HL-60 (cell line): ENCODE data around the gene STAT5B.
A peak's percentile ranks its signal among the peaks of the same experiment; 100 is the strongest.

ENCODE experiments used
- DNase-seq, 2 experiments: peaks; one replicate each; pipeline ENCODE4 v3.0.0-alpha.2; 2010 to 2020; ENCODE audit warnings: low read depth in 1 of 2, low spot score in 1 of 2
- H3K27ac ChIP-seq: fragments of 250-450 bp; sonication (Bioruptor Pico); replicated peaks from 2 replicates; pipeline ENCODE4 v1.5.1; 2020; ENCODE audit warnings: mild to moderate bottlenecking, moderate library complexity
- H3K27me3 ChIP-seq: fragments of 250-450 bp; sonication (Bioruptor Pico); 2 replicates; pipeline ENCODE4 v1.5.1; 2021; ENCODE audit warnings: mild to moderate bottlenecking, moderate library complexity; ENCODE audit not compliant: insufficient read depth, poor library complexity, severe bottlenecking
- H3K4me3 ChIP-seq: replicated peaks from 2 replicates; pipeline ENCODE4 v1.5.1; 2011; ENCODE audit warnings: mild to moderate bottlenecking, control low read depth, low read length; ENCODE audit not compliant: insufficient read depth
- GABPA ChIP-seq: IDR thresholded peaks from 2 replicates; pipeline ENCODE4 v1.6.1; 2012; ENCODE audit warnings: low read depth
- POLR2AphosphoS5 ChIP-seq: IDR thresholded peaks from 2 replicates; pipeline ENCODE4 v1.6.1; 2012; ENCODE audit warnings: low read depth
- SPI1 ChIP-seq: IDR thresholded peaks from 2 replicates; pipeline ENCODE4 v1.6.1; 2012; ENCODE audit warnings: low read depth, mild to moderate bottlenecking, borderline replicate concordance
- TF ChIP-seq, protein P1 (sequence below): IDR thresholded peaks from one replicate; pipeline ENCODE4 v1.5.1; 2011; ENCODE audit warnings: low read length, control low read depth, inconsistent platforms; ENCODE audit not compliant: insufficient read depth
- TF ChIP-seq, protein P2 (sequence below): IDR thresholded peaks from 2 replicates; pipeline ENCODE4 v1.6.1; 2012; ENCODE audit warnings: low read depth; ENCODE audit not compliant: insufficient replicate concordance

The STAT5B gene

GRCh38 chr17:42180922-42181850 is 95.0 kb downstream of the STAT5B start, which contains the start of gene KCNH4:
Gene KCNH4, minus strand, starts transcription at chr17:42181142. Its CDS starts 197 bp downstream, at chr17:42180945.
- Histone ChIP-seq H3K27me3 (no peaks in the 10 kb centered on the region), H3K4me3 (peak within 1 kb of the TSS; percentile 61), H3K27ac (no peak within 1 kb of the TSS)
- peak; percentile 92 to 94 for DNase-seq
- TF ChIP-seq, protein P1, sequence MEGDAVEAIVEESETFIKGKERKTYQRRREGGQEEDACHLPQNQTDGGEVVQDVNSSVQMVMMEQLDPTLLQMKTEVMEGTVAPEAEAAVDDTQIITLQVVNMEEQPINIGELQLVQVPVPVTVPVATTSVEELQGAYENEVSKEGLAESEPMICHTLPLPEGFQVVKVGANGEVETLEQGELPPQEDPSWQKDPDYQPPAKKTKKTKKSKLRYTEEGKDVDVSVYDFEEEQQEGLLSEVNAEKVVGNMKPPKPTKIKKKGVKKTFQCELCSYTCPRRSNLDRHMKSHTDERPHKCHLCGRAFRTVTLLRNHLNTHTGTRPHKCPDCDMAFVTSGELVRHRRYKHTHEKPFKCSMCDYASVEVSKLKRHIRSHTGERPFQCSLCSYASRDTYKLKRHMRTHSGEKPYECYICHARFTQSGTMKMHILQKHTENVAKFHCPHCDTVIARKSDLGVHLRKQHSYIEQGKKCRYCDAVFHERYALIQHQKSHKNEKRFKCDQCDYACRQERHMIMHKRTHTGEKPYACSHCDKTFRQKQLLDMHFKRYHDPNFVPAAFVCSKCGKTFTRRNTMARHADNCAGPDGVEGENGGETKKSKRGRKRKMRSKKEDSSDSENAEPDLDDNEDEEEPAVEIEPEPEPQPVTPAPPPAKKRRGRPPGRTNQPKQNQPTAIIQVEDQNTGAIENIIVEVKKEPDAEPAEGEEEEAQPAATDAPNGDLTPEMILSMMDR = peak; percentile 73
- no peak for TF ChIP-seq SPI1

DNA sequence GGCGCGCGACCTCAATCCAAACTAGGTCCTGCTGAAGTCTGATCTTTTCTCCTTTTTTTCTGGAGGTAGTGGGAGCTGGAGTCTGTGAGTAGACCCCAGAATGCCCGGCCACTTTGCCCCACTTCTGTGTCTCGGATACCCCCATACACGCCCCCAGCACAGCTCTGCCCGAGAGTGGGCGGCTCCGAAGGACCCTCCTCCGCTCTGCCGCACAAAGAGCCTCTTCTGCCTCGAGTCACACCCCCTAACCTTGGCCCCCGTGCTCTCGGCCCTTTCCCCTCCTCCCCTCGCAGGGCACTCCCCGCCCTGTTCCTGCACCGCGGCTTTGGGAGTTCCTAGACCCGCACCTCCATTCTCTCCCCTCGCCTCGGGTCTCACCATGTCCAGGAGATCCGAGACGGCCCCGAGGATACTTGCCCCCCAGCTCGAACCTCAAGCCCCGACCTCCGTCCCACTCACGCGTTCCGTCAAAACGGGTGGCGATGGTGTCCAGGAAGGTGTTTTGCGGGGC is 95.7 kb downstream of the STAT5B start:
- no peak for DNase-seq
- H3K27ac ChIP-seq = no peak overlapping the region
- no peak for TF ChIP-seq SPI1
- H3K27me3 ChIP-seq = no peaks in the 10 kb centered on the region
- H3K4me3 ChIP-seq = peak overlapping the region; percentile 61

GRCh38 chr17:42179911-42180410 is 96.2 kb downstream of the STAT5B start:
- H3K27me3 ChIP-seq = no peaks in the 10 kb centered on the region
- H3K27ac ChIP-seq = no peak overlapping the region
- no peak overlapping the region for H3K4me3 ChIP-seq
- no peak for TF ChIP-seq SPI1
- no peak for TF ChIP-seq GABPA
- TF ChIP-seq, protein P2, sequence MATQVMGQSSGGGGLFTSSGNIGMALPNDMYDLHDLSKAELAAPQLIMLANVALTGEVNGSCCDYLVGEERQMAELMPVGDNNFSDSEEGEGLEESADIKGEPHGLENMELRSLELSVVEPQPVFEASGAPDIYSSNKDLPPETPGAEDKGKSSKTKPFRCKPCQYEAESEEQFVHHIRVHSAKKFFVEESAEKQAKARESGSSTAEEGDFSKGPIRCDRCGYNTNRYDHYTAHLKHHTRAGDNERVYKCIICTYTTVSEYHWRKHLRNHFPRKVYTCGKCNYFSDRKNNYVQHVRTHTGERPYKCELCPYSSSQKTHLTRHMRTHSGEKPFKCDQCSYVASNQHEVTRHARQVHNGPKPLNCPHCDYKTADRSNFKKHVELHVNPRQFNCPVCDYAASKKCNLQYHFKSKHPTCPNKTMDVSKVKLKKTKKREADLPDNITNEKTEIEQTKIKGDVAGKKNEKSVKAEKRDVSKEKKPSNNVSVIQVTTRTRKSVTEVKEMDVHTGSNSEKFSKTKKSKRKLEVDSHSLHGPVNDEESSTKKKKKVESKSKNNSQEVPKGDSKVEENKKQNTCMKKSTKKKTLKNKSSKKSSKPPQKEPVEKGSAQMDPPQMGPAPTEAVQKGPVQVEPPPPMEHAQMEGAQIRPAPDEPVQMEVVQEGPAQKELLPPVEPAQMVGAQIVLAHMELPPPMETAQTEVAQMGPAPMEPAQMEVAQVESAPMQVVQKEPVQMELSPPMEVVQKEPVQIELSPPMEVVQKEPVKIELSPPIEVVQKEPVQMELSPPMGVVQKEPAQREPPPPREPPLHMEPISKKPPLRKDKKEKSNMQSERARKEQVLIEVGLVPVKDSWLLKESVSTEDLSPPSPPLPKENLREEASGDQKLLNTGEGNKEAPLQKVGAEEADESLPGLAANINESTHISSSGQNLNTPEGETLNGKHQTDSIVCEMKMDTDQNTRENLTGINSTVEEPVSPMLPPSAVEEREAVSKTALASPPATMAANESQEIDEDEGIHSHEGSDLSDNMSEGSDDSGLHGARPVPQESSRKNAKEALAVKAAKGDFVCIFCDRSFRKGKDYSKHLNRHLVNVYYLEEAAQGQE = peak; percentile 95
- TF ChIP-seq POLR2AphosphoS5 = no peak
- TF ChIP-seq, protein P1 = no peak
- peak in 1 of 2 experiments; percentile 32 for DNase-seq

DNA sequence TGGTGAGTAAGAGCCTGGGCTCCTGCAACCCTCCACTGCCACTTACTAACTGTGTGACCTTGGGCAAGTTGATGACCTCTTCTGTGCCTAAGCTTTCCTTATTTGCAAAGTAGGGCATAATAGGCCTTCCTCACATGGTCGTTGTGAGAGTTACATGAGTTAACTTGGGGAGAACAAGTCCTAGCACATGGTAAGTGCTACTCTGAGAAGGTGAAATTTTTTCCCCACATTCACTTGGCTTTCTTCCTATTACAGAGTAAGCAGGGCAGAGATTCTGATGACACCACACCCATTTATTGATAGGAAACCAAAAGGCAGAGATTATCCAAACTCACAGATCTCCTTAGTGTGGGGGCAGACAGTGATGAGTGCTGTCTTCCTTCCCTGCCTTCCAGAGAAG is 96.9 kb downstream of the STAT5B start:
- H3K4me3 ChIP-seq = no peak overlapping the region
- H3K27ac ChIP-seq = no peak overlapping the region
- no peak for DNase-seq
- H3K27me3 ChIP-seq = no peaks in the 10 kb centered on the region
- TF ChIP-seq POLR2AphosphoS5 (no peak), SPI1 (no peak), GABPA (no peak)
- TF ChIP-seq, protein P1 = no peak
- TF ChIP-seq, protein P2 = no peak
